Stomach smooth muscle (tissue), 2 donors: Measurements from ENCODE around the gene ETV6.
A peak's percentile ranks its signal among the peaks of the same experiment; 100 is the strongest.

Source experiments
- H3K27ac ChIP-seq: one replicate; pipeline ENCODE4 v1.7.0; 2013; ENCODE audit warnings: mild to moderate bottlenecking, low read length, inconsistent platforms
- H3K27me3 ChIP-seq, 2 donors: one replicate each; pipeline ENCODE4 v1.7.0; 2013; ENCODE audit warnings: low read length in 2 of 2; ENCODE audit not compliant: insufficient read depth in 2 of 2, control insufficient read depth in 1 of 2
- H3K36me3 ChIP-seq, 2 donors: one replicate each; pipeline ENCODE4 v1.7.0; 2013; ENCODE audit warnings: low read length in 2 of 2; ENCODE audit not compliant: control insufficient read depth in 2 of 2, insufficient read depth in 2 of 2
- H3K4me1 ChIP-seq: one replicate; pipeline ENCODE4 v1.7.0; 2013; ENCODE audit warnings: low read length; ENCODE audit not compliant: control insufficient read depth, insufficient read depth
- H3K4me3 ChIP-seq, 2 donors: one replicate each; pipeline ENCODE4 v1.7.0; 2013; ENCODE audit warnings: low read length in 2 of 2
- H3K9ac ChIP-seq, 2 donors: one replicate each; pipeline ENCODE4 v1.7.0; 2013; ENCODE audit warnings: low read length in 2 of 2, mild to moderate bottlenecking in 1 of 2
- H3K9me3 ChIP-seq, 2 donors: one replicate each; pipeline ENCODE4 v1.7.0; 2013; ENCODE audit warnings: low read length in 2 of 2; ENCODE audit not compliant: control insufficient read depth in 2 of 2
- donor health status: healthy.
- donor health status: Pancreatic carcinoma.

The ETV6 gene

DNA sequence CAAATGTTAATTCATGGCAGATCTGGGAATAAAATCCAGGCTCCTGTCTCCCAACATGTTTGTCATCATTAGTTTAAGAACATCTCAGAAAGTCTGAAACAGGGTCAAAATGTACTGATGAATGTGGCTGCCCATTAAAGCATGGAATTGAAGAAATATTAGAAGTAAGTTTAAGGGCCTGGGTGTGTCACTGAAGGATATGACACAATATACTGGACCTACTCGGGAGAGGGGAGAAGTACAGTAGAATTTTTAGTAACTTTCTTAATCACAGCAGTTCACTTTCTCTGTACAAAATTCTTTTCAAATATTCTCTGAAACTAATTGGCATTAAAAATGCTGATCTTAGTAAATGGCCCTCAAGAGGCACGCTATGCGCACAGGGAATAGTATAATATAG, 185.5 kb downstream of the ETV6 start:
- Histone ChIP-seq H3K36me3 (no peaks in the 10 kb centered on the region), H3K4me3 (no peak overlapping the region), H3K27ac (no peak overlapping the region), H3K4me1 (peaks cover 31% of the 10 kb centered on the region), H3K27me3 (no peaks in the 10 kb centered on the region), H3K9ac (no peak overlapping the region), H3K9me3 (no peaks in the 10 kb centered on the region)

DNA sequence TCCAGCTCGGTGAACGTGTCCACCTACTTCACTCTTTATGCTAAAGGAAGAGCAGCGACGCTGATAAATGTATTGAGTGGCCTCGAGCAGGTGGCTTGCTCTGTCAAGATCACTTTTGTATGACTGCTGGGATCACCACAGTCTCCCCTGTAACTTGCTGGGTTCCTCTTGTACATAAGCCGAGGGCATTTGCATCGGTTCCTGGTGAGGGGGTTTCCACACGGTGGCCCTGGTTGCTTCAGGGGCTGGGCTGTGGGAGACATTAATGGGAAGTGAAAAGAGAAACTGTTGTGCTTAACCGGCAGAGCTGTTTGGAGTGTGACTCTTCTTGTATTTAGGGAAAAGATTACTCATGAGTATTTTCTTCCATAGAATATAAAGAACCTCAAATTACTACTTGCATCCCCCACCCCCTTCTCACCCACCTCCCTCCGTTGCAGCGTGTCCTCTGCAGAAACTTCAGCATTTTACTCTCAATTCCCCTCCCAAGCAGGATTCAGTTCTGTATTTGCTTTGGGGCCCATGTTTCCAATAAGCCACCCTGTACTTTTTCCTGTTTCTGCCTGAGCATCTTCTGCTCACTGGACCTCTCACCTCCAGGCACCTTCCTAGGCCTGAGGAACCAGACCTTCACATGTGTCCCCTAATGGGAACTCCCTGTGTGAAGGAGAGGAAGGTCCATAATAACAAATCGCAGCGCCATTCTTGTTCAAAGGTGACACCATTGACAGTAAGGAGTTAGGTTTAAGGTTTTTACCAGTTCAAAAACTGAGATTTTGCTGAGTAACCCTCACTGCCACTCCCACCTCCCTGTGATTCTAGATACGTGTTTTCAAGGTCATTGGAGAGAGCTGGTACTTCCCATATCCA, 187.0 kb downstream of the ETV6 start:
- H3K27ac ChIP-seq: peak overlapping the region; percentile 24
- H3K36me3 ChIP-seq: peaks cover 7 to 9% of the 10 kb centered on the region in 2 donors
- peak overlapping the region in 1 of 2 donors; percentile 24 for H3K4me3 ChIP-seq
- H3K9ac ChIP-seq: peak overlapping the region in 1 of 2 donors; percentile 35
- H3K9me3 ChIP-seq: no peaks in the 10 kb centered on the region
- no peaks in the 10 kb centered on the region for H3K27me3 ChIP-seq
- peaks cover 25% of the 10 kb centered on the region for H3K4me1 ChIP-seq

DNA sequence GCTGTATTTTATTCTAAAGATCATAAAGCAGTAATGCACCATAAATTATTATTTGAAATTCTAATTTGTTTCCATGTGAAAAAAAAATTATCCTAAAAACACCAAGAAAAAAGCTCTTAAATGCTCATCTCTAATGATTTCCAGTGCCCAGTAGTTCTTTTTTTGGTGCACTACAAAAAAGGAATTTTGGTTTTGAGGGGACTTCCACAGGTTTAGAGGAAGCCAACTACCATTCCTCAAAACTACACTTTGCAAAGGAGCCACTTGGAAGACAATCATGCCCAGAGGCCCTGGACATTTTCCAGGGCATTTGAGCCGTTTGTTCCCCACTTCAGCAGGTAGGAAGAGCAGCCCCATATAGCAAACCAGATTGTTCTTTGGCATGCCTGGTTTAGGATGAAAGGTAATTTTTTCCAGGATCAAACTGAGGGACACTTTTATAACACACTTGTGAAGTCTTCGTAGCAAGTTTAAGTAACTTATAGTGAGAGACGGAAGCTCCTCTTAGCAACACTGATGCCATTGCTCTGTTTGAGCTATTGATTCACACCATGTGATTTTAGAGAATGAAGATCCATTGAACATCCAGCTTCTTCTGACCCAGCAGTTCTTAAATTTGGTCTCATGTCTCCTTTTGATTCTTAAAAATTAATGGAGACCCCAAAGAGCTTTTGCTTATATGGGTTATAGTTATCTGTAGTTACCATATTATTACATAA, 187.9 kb downstream of the ETV6 start:
- Histone ChIP-seq H3K27ac (no peak overlapping the region), H3K36me3 (peaks cover 7 to 13% of the 10 kb centered on the region in 2 donors), H3K9ac (no peak overlapping the region), H3K4me3 (no peak overlapping the region), H3K4me1 (peaks cover 25% of the 10 kb centered on the region), H3K9me3 (no peaks in the 10 kb centered on the region), H3K27me3 (no peaks in the 10 kb centered on the region)

DNA sequence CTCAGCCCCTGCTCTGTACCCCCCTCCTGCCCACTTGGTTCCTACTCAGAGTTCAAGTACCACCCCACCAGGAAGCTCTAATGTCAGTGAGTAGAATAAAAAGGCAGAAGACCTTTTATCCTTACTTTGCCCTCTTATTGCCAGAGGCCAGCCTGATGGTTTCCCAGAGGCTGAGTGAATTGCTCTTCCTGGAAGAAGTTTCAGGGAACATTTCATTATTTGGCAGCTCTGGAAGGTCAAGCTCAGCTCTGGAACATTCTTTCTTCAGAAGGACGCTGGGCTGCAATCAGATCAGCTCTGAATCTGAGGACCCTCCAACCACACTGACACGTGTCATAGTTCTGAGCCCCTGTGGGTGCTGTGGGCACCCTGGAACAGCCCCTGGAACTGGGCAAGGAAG, 188.9 kb downstream of the ETV6 start:
- H3K27me3 ChIP-seq: no peaks in the 10 kb centered on the region
- H3K36me3 ChIP-seq: peaks cover 7 to 13% of the 10 kb centered on the region in 2 donors
- no peaks in the 10 kb centered on the region for H3K9me3 ChIP-seq
- peak overlapping the region; percentile 73 for H3K27ac ChIP-seq
- H3K4me1 ChIP-seq: peaks cover 25% of the 10 kb centered on the region
- peak overlapping the region in 1 of 2 donors; percentile 44 for H3K9ac ChIP-seq
- H3K4me3 ChIP-seq: no peak overlapping the region

DNA sequence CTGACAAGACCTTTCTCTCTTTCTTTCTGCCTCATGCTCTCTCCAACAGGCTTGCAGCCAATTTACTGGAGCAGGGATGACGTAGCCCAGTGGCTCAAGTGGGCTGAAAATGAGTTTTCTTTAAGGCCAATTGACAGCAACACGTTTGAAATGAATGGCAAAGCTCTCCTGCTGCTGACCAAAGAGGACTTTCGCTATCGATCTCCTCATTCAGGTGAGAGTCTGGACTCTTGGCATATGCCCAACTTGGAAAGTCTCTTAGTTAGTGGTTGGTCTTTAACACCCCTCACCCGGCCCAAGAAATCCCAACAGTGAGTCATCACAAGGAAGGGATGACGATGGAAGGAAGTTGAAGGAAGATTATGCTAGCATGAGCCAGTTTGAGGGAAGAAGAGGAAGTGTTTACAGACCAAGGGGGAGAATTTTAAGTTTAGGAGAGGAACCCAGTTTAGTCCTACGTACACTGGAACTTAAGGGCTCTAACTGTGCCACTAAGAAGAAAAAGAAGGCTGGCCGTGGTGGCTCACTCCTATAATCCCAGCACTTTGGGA, 189.7 kb downstream of the ETV6 start:
- Histone ChIP-seq H3K27me3 (no peaks in the 10 kb centered on the region), H3K27ac (peak overlapping the region; percentile 73), H3K4me1 (peaks cover 25% of the 10 kb centered on the region), H3K4me3 (no peak overlapping the region), H3K36me3 (peaks cover 7 to 13% of the 10 kb centered on the region in 2 donors), H3K9me3 (no peaks in the 10 kb centered on the region), H3K9ac (peak overlapping the region in 1 of 2 donors; percentile 44)

DNA sequence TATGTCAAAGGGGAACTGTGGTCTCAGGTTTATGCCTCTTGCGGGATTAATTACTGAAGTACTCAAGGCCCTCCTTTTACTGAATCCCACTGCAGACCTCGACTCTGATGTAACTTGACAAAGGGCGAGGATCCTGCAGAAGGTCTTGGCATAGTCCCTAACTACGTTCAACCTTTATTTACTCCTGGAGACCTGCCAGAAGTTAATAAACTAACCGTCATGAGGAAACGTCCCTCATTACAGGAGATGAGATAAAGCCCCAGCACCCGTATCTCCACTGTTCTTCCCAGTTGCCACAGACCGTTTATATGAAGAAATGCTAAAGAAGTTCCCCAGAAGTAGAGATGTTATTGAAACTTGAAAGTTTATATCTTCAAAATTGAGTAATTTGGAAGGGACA, 190.9 kb downstream of the ETV6 start:
- no peaks in the 10 kb centered on the region for H3K9me3 ChIP-seq
- H3K36me3 ChIP-seq: peaks cover 7 to 16% of the 10 kb centered on the region in 2 donors
- H3K27me3 ChIP-seq: no peaks in the 10 kb centered on the region
- no peak overlapping the region for H3K4me3 ChIP-seq
- no peak overlapping the region for H3K9ac ChIP-seq
- peaks cover 25% of the 10 kb centered on the region for H3K4me1 ChIP-seq
- peak overlapping the region; percentile 73 for H3K27ac ChIP-seq

DNA sequence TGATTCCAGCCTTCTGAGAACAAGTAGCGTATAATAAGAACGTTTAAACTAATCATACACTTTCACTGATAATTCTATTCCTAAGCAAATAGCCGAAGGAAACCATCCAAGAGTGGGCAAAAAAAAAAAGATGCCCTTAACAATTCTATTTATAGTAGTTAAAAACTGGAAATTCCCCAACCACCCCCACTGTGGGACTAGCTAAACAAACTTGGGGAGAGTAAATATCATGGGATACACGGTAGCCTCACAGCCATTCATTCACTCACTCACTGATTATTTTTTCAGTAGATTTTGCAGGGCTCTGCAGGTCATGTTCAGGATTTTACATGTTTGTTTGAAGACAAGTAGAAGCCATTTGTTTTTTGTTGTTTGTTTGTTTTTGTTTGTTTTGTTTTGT, 197.0 kb downstream of the ETV6 start:
- no peaks in the 10 kb centered on the region for H3K9me3 ChIP-seq
- no peaks in the 10 kb centered on the region for H3K27me3 ChIP-seq
- H3K9ac ChIP-seq: no peak overlapping the region
- H3K27ac ChIP-seq: no peak overlapping the region
- H3K36me3 ChIP-seq: peaks cover 7 to 21% of the 10 kb centered on the region in 2 donors
- H3K4me3 ChIP-seq: no peak overlapping the region
- peaks cover 7% of the 10 kb centered on the region for H3K4me1 ChIP-seq

DNA sequence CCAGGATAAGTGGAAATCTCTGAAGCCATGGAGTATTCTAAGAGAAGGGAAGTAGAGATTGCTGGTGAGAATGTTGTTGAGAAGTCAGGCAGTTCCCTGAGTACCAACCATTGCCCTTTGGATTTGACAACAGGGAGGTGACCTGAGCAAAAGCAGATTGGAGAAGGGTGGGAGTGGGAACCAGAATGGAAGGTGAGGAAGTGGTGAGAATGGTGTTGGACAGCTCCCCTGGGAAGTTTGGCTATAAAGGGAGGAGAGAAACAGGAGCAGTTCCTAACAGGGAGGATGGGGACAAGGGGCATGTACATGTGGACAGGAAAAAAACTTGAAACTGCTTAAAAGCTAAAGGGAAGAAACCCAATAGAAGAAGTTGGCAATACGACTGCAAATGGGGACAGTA, 198.1 kb downstream of the ETV6 start:
- no peak overlapping the region for H3K27ac ChIP-seq

DNA sequence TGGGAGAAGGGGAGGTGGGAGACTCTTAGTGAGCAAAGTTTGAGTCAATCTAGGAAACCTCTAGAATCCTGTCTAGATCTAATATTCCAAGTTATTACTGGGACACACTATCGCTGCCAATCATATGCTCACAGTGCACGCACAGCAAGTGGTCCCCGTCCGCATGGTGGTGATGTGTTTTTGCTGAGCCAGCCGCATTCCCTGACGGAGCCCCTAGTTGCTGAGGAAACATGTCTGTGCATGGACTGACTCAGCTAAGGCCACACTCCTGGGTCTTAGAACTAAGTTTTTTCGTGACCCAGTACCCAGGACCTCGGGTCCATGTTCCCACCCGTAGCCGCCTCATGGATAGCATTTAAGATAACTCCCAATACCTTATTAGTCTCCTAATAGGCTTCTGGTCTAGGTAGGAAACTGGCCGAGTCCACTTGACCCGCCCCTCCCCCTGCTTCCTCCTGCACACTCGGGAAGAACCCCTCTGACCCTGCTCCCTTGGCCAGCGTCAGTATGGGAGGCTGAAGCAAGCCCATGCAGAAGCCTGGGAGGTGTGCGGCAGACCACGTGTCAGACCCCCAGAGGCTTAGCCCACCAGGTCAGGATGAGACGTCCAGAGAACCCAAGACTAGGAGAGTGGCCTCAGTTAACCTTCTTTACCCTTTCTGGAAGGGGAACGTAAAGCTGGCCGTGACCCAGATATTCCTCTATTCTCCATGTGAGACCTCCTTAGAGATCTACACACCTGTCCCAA, 200.5 kb downstream of the ETV6 start:
- H3K27me3 ChIP-seq: no peaks in the 10 kb centered on the region
- H3K4me1 ChIP-seq: peaks cover 7% of the 10 kb centered on the region
- H3K36me3 ChIP-seq: peaks cover 21 to 25% of the 10 kb centered on the region in 2 donors
- H3K27ac ChIP-seq: no peak overlapping the region
- no peak overlapping the region for H3K4me3 ChIP-seq
- H3K9me3 ChIP-seq: no peaks in the 10 kb centered on the region
- H3K9ac ChIP-seq: no peak overlapping the region

More for the DNA sequence above, 198.1 kb downstream of the ETV6 start:
- Histone ChIP-seq H3K4me1 (peaks cover 7% of the 10 kb centered on the region), H3K9me3 (no peaks in the 10 kb centered on the region), H3K9ac (no peak overlapping the region), H3K27me3 (no peaks in the 10 kb centered on the region), H3K36me3 (peaks cover 7 to 17% of the 10 kb centered on the region in 2 donors), H3K4me3 (no peak overlapping the region)

DNA sequence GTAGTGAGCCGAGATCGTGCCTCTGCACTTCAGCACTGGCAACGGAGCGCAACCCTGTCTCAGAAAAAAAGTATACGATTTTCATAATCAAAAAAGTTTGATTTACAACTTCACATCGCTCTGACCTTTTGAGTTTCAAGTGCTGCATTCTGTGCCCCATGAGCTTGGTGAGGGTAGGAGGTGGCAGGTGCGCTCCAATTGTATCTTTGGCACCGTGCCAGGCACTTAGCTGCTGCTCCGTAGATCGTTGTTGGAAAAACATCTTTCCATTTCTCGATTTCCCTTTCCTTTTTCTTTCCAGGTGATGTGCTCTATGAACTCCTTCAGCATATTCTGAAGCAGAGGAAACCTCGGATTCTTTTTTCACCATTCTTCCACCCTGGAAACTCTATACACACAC, 203.7 kb downstream of the ETV6 start:
- H3K36me3 ChIP-seq: peaks cover 24 to 37% of the 10 kb centered on the region in 2 donors
- H3K27ac ChIP-seq: no peak overlapping the region
- peaks cover 7% of the 10 kb centered on the region for H3K4me1 ChIP-seq
- no peak overlapping the region for H3K9ac ChIP-seq
- H3K4me3 ChIP-seq: no peak overlapping the region
- H3K9me3 ChIP-seq: no peaks in the 10 kb centered on the region
- H3K27me3 ChIP-seq: no peaks in the 10 kb centered on the region
